SK-N-MC (cell line): ENCODE data around the gene DAB2IP.

Source experiments
- EZH2 ChIP-seq: fragments of 200-600 bp; sonication (generic); IDR thresholded peaks from one replicate; pipeline ENCODE4 v1.6.1; 2017; ENCODE audit warnings: antibody characterized with exemption
- FOXP2 ChIP-seq: optimal IDR thresholded peaks from 2 replicates; pipeline ENCODE3; 2011; ENCODE audit warnings: mild to moderate bottlenecking, moderate library complexity; ENCODE audit not compliant: insufficient read depth; ENCODE audit errors: extremely low read length, control extremely low read depth
- POLR2AphosphoS5 ChIP-seq: IDR thresholded peaks from 2 replicates; pipeline ENCODE4 v1.6.1; 2012; ENCODE audit warnings: mild to moderate bottlenecking, low read depth, low read length, borderline replicate concordance

GRCh38 chr9:121640491-121641223 is 10.8 kb upstream of the DAB2IP start:
- TF ChIP-seq EZH2, result no peak
- TF ChIP-seq POLR2AphosphoS5, result no peak
- TF ChIP-seq FOXP2, result no peak
